ENCODE results near the gene CDK17.
A peak's percentile ranks its signal among the peaks of the same experiment; 100 is the strongest.

The CDK17 gene

DNA sequence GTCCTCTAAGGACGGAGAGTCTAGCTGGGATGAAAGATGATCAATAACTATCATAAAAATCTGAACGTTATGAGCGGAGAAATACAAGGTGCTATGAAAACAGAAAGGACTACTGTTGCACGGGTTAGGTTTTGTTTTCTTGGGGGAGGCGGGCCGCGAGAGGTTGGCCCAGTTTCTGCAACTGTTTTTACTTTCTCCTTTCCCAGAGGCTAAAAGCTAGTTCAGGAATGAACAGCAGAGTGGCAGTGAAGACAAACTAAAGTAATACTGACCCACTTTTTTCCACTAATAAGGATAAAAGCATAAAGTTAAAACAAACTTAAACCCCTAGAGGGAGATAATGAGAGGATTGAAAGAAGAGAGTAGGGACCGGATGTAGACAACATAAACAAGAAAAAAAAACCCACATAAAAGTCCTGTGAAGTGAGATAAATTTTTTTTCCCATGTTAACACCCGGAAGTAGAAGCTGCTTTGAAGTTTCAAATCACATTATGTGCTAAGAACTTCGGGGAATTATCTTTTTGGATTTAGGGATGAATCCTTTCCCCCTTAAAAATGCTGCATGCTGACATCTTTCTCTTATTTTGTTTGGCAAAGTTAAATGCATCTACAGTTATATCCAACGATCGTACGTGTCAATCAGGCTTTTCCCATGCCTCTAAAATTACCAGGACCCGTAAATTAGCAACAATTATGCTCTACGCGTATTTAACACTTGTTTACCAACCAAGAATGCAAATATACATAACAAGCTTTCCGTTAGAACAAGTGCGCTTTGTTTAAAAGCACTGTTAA, 1.0 kb upstream of the CDK17 start:
- no peak for TF ChIP-seq GATA3 (IDR thresholded peaks at IDR 0.05; ENCODE audit: low read depth, low read length)

DNA sequence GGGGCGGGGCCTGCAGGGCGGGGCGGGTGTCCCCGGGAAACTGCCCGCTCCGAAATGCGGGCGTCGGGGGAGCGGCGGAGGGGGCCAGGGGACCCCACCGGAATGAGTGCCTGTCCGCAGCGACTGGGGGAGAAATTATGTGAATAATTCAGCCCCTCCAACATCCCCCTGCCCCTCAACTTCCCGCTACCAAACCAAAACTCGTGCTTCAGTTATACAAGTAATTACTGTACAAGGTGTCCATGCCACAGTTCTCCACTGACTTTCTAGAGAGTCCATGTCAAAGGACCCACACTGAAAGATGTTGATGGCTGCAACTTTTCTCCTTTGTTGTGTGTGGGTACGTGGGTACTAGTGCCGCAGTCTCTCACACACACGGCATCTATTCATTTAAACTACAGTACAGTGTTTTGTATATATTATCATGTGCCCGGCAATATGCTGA, 414 bp upstream of the CDK17 start:
- TF ChIP-seq GATA2 (IDR thresholded peaks at IDR 0.05; ENCODE audit: low read depth, low read length) (no peak), GATA3 (IDR thresholded peaks at IDR 0.05; ENCODE audit: low read depth, low read length) (no peak)

DNA sequence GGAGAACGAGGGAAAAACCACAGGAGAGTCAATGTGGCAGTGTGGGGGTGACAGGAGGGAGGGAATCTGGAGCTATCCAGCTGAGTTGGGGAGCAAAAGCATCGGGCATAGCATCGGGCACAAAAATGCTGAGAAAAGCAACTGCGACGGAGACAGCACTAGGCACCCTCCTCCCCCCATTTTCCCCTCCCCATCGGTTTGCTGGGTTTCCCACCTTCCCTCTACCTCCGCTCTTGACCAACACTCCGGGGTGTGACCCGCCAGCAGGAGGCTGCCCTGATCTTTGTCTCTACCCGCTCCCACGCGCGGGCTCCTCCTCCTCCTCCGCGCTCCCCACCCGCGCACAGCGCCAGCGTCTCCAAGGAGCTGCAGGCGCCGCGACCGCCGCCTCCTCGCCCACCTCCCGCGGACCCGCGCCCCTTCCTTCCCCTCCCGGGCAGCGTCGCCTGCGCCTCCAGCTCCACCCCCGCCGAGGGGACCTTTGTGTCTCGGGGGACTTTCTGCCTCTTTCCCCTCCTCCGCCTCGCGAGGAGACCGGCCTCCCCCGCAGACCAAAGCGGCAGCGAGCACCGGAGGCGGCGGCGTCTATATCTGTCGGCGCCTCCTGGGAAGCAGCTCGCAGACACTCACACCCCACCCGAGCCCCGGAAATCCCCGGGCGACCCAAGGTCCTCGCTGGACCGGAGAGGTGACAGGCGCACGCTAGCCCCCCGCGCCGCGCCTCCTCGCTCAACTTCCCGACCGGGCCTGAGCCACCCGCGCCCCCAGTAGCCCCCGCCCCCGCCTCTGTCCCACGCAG, 920 bp downstream of the CDK17 start:
- TF ChIP-seq GATA2 (IDR thresholded peaks at IDR 0.05; ENCODE audit: low read depth, low read length), result peak; percentile 56
- TF ChIP-seq GATA3 (IDR thresholded peaks at IDR 0.05; ENCODE audit: low read depth, low read length), result no peak

DNA sequence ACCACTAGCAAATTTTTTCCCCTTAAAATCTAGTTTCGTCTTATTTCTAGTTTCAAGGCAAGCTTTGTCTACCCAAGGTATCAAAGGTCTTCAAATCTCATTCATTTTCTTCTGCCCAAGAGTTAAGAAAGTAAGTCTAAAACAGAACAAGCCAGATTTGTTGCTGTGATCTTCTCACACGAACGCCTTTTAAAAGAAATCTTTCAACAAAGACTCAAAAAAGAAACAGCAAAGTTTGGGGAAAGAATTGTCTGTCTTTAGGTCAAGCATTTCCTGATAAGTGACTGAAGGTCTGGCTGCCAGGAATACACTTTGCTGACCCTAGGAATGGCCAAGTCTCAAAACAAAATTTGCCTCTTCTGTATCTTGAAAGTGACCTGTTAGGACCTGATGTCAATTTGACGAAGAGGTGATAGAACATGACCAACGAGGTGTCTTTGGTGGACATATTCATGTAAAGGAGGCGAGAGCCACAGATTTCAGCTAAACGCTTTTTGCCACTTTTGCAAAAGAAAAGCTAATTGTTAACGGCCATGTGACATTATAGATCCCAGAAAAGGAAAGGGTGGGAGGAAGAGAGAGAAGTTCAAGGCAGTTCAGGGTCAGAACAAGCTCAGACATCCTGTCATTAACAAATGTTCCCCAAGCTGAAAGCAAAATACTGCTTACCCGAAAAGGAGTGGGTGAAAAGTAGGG, 1.7 kb downstream of the CDK17 start:
- TF ChIP-seq GATA2 (IDR thresholded peaks at IDR 0.05; ENCODE audit: low read depth, low read length) (no peak), GATA3 (IDR thresholded peaks at IDR 0.05; ENCODE audit: low read depth, low read length) (no peak)

DNA sequence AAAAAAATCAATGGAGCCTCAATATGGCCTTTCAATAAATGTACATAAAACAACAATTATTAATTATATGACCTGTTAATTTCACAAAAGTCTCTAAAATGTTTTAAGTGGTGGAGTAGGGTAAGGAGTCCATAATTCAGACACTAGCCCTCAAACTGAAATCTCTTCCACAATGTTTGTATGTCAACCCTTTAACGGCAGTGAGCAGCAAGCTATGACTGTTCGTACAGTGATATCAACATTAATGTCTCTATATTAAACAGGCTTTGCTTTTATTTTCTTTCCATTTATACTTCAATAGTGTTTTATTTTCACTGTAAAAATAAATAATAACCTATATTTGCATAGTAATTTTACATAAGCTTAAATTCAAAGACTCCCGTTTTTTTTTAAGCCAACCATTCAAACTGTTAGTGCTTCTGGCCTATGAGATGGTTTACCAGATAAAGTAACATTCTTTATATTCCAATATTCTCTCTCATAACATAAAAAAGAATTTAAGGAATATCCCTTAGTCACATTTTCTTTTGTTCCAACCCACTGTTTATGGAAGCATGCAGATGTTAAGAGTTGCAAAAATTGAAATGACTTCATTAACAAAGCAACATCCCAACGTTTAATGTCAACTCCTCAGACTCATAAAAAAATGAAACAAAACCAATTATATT, 2.3 kb downstream of the CDK17 start:
- TF ChIP-seq GATA2 (IDR thresholded peaks at IDR 0.05; ENCODE audit: low read depth, low read length) (no peak), GATA3 (IDR thresholded peaks at IDR 0.05; ENCODE audit: low read depth, low read length) (0 out of 2 replicates have a peak, but pooled peaks have one; percentile 12)

DNA sequence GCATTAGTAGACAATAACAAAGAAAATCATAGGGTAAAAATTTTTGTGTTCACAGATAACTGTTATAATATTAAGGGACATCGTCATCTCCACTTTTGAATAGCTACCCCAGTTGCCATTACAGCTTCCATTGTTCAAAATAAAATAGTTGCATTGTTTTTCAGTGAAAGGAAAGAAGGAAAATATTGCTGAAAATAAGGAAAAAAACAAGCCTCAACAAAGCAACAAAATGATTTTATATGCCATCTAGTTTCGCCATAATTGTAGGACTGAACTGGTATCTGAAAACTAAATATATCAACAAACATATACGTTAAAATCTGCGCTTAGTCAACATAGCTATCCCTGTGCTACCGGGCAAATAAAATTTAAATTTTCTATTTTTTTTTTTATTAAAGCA, 3.3 kb downstream of the CDK17 start:
- TF ChIP-seq GATA3 (IDR thresholded peaks at IDR 0.05; ENCODE audit: low read depth, low read length) (no peak), GATA2 (IDR thresholded peaks at IDR 0.05; ENCODE audit: low read depth, low read length) (no peak)

DNA sequence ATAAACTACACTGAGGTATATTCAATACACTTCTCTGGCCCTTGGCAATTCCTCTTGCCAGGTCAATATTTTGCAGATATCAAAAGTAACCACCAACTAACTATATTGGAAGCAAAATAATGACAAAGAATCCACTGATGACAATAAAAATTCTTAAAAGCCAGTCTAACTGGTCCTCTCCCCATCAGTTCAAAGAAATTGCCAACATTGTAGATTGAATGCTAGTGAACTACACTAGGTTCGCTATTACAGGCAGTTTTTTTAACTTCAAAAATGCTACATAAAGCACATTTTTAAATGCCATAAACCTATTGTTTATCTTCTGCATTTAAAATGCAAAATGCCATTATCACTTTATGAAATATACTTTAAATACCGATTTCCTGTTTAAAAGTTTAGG, 4.0 kb downstream of the CDK17 start:
- TF ChIP-seq GATA2 (IDR thresholded peaks at IDR 0.05; ENCODE audit: low read depth, low read length) (no peak), GATA3 (IDR thresholded peaks at IDR 0.05; ENCODE audit: low read depth, low read length) (no peak)

DNA sequence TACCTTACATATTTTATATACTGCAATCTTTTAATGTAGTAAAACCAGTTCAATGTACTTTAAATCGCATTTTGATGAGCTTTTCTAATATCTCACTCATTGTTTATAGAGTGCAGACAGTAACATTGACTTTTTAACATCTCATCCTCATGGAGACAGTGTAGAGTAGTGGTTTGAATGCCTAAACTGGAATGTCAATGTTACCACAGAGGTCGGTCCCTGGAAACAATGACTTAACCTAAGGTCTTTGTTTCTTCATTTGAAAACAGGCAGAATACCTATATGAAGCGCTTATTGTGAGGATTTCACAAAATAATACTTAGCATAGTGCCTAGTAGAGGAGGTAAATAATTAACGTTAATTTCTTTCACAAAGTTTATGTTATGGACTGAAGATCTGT, 5.0 kb downstream of the CDK17 start:
- TF ChIP-seq GATA3 (IDR thresholded peaks at IDR 0.05; ENCODE audit: low read depth, low read length) (no peak), GATA2 (IDR thresholded peaks at IDR 0.05; ENCODE audit: low read depth, low read length) (no peak)

DNA sequence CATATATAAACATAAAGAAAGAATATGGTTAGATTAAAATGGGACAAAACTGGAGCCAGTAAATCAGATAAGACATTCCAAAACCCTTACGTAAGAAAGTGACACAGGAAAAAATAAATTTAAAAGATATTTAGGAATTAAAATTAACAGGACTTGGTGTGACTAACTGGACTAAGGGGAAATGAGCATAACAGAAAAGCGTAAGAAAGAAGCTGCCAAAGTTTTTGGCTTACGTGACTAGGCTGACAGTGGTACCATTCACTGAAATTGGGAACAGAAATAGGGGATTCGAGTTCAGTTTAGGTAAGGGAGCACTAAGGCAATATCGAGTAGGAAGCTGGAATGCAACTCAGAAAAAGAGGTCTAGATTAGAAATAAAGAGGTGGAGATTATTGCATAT, 7.8 kb downstream of the CDK17 start:
- TF ChIP-seq GATA3 (IDR thresholded peaks at IDR 0.05; ENCODE audit: low read depth, low read length) (no peak), GATA2 (IDR thresholded peaks at IDR 0.05; ENCODE audit: low read depth, low read length) (no peak)

DNA sequence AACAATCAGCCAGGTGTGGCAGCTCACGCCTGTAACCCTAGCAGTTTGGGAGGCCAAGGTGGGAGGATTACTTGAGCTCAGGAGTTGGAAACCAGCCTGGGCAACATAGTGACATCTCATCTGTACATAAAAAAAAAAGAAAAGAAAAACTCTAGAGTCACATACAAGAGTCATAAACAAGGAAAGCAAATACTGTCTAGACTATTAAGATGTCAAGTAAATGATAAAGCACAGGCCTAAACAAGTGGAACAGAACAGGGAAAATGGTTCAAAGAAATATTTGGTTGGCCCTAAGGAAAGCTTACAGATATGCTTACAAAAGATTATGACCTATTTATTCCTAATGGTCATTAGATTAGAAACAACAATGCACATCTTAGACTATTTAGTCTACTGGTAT, 12.3 kb downstream of the CDK17 start:
- TF ChIP-seq GATA2 (IDR thresholded peaks at IDR 0.05; ENCODE audit: low read depth, low read length), result no peak
- no peak for TF ChIP-seq GATA3 (IDR thresholded peaks at IDR 0.05; ENCODE audit: low read depth, low read length)

DNA sequence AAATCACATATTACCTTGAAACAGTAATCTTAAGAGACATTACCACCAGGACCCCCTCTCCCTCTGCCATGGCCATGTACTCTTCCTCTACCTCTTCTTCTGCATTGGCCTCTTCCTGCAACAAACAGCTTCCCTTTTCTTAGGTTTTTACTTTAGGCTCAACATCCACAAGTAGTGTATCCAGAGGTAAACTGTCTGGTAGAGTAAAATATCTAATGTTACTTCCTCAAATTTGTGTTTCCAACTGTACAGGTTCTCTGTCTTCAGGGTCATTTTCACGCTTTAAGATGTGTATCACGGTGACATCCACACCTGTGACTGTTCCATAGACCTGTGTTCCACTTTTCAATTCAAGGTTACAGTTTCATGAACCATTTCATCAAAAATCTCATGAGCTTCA, 13.4 kb downstream of the CDK17 start:
- TF ChIP-seq GATA2 (IDR thresholded peaks at IDR 0.05; ENCODE audit: low read depth, low read length) (no peak), GATA3 (IDR thresholded peaks at IDR 0.05; ENCODE audit: low read depth, low read length) (no peak)

DNA sequence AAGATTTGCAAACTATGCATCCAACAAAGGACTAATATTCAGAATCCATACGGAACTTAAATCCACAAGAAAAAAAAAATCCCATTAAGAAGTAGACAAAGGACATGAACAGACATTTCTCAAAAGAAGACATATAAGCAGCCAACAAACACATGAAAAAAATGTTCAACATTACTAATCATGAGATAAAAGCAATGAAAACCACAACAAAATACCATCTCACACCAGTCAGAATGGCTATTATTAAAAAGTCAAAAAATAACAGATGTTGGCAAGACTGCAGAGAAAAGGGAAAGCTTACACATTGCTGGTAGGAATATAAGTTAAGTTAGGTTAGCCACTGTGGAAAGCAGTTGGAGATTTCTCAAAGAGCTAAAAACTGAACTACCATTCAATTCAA, 16.2 kb downstream of the CDK17 start:
- TF ChIP-seq GATA3 (IDR thresholded peaks at IDR 0.05; ENCODE audit: low read depth, low read length) (no peak), GATA2 (IDR thresholded peaks at IDR 0.05; ENCODE audit: low read depth, low read length) (no peak)

DNA sequence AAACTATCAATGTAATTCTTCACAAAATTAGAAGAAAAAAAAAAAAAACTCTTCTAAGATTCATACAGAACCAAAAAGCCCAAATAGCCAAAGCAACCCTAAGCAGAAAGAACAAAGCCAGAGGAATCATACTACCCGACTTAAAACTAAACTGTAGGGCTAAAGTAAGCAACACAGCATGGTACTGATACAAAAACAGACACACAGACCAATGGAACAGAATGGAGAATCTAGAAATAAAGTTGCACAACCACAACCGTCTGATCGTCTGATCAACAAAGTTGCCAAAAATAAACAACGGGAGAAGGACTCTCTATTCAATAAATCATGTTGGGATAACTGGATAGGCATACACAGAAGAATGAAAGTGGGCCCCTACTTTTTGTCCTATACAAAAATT, 16.9 kb downstream of the CDK17 start:
- TF ChIP-seq GATA3 (IDR thresholded peaks at IDR 0.05; ENCODE audit: low read depth, low read length), result no peak
- no peak for TF ChIP-seq GATA2 (IDR thresholded peaks at IDR 0.05; ENCODE audit: low read depth, low read length)

DNA sequence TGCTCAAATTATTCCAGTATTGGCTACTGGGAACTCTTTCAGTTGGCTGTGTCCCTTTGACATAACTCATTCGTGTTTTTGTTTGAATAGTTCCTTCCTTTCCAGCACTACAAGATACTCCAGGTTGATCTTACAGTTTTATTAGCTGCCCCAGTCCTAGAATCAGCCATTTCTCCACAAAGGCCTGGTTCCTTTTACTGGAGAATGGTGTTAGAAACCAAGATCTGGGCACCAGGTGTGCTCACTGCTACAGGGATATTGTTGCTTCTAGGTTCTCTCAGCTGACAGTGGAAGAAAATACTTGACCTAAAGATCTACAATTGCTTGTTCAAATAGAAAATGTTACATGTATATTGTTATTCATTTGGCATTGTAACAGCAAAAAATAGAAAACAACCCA, 21.9 kb downstream of the CDK17 start:
- TF ChIP-seq GATA3 (IDR thresholded peaks at IDR 0.05; ENCODE audit: low read depth, low read length) (no peak), GATA2 (IDR thresholded peaks at IDR 0.05; ENCODE audit: low read depth, low read length) (no peak)

Data from SH-SY5Y (cell line).